HG03025 (cell line): ENCODE measurements around the gene CLBA1.

Experiments used
- ATAC-seq: cut with Tn5 transposase; IDR thresholded peaks from one replicate; pipeline ENCODE4 v1.9.1; 2021; ENCODE audit warnings: mild to moderate bottlenecking, moderate library complexity; ENCODE audit not compliant: unreplicated experiment, low FRiP score

CLBA1 gene

DNA sequence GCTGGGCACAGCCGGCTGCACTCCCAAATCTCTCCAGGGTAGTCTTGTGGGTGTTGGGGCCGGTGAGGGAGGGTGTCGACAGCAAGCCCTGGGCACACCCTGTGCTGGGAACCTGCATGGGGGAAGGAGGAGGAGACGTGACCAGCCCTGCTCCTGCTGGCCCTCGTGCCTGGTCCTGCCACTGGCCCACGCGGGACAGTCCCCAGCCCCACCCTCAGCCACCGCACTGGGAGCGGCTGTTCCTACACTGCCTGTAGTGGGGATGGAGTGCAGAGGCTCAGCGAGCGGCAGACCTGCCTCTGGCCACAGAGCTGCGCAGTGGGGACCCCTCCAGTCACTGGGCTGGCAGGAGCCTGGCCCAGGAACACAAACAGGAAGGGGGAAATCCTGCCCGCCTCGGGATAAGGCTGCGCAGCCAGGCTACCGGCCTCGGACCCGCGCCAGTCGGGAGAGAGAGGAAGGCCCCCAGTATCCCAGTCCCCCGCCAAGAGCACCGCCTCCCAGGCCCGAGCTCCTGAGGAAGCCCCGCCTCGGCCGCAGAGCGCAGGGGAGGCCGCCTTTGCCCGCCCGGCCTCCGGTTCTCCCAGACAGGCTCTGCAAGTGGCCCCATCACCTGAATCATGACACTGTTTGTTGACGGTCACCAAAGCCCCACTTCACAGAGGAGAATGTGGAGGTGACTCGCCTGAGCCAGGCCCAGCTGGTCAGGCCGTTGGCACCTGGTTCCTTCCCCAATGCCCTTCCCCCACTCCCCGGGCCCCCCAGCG, 18.0 kb upstream of the CLBA1 start:
- no peak for ATAC-seq

- ATAC-seq: no peak
Measured at GRCh38 chr14:104968153-104968527, 17.4 kb upstream of the CLBA1 start.

DNA sequence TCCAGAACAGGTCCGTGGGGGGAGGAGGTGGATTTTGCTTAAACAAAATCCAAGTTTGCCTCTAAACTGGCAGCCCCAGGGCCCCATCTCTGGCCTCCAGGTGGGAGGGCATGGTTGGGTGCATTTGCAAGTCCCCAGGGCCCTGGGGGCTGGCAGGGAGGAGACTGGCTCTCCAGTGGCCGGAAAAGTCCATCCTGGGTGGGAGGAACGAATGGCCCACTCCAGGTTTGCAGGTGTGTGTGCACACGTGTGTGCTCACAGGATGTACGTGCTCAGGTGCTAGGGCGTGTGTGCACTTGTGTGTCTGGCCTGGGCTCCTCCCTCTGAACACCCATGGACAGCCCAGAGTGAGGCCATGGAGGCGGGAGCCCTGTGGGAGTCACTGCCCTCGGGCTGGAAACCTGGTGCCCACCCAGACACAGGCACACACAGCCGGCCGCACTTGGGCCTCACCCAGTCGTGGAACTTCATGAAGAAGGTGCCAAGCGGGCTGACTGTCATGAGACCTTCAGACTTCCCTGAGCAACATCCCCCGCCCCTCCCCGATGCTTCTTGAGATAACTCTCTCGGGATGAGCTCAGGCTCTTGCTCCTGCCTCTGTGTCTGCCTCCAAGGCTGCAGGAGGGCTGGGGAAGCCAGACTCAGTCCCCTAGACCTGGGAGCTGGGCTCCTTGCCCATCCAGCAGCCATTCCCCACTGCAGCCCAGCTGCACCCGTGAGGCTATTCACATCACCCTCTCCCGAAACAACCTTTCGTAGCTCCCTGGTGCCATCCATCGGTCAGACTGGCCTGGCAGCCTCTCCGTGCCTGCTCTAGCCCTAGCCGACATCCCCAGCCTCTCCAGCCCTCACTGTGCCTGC, 16.8 kb upstream of the CLBA1 start:
- no peak for ATAC-seq

GRCh38 chr14:104969741-104970230, 15.8 kb upstream of the CLBA1 start:
- no peak for ATAC-seq

- ATAC-seq: no peak
Measured at GRCh38 chr14:104970231-104971068, 15.1 kb upstream of the CLBA1 start.

DNA sequence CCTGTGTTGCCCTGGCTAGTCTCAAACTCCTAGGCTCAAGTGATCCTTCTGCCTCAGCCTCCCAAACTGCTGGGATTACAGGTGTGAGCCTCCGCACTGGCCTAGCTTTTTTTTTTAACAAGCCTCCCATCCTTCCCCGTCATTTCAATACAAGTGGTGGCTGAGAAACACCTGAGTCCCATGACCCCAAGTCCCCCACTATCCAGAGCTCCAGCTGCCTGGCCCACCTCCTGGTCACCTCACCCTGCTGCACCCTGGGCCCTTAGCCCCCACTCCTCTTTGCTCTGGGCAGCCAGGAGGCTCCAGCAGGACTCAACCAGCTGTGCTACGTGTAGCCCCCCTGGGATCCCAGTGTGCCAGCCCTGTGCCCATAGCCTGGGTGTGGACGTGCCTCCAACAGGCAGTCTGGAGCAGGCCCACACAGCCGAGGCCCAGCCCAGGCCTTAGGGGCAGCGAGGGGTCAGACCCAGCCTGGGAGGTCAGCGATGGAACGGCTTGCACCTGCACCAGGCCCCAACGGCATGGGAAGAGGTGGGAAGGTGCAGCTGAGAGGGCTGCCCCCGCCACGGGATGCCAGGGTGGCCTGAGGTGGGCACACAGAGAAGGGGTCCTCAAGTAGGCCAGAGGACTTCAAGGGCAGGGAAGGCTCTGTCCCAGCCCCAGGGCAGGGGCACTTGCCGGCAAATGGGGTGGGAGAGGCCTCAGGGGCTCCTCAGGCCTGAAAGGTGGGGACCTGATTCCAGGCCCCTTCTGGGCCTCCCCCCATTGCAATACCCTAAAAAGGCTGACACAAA, 13.9 kb upstream of the CLBA1 start:
- ATAC-seq: no peak

GRCh38 chr14:104972301-104973134, 13.1 kb upstream of the CLBA1 start:
- no peak for ATAC-seq

- ATAC-seq: no peak
Measured at GRCh38 chr14:104973135-104973384, 12.5 kb upstream of the CLBA1 start.

DNA sequence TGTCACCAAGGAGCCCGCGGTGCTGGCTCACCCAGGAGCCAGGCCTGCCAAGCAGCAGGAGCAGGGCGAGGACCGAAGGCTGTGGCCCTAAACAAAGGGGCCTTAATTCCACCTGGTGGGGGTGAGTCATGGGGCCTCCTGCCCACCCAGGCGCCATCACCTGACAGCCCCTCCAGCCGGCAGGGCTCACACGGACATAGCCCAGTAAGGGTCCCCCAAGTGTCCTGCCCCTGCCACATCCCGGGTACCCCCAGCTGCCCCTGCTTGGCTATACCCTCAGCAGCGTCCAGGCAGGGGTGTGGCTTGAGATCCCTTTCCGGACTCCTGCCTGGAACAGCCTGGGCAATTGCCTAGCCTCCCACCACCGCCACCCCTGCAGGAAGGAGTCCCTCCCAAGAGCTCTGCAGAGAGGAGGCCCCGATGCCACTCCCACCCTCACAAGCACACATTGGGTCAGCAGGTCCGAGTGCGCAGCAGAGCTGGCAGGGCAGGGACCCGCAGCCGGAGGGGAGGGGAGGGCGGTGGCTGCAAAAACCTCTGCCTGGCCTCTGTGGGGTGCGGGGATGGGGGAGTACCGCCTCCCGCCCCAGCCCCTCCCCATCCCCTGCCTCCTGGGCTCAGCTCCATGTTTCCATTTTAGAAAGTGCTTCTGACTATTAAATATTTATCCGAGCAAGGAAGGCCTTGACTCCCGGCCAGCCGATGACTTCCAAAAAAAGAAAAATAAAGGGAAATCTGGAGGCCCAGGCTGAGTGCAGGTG, 12.0 kb upstream of the CLBA1 start:
- no peak for ATAC-seq

DNA sequence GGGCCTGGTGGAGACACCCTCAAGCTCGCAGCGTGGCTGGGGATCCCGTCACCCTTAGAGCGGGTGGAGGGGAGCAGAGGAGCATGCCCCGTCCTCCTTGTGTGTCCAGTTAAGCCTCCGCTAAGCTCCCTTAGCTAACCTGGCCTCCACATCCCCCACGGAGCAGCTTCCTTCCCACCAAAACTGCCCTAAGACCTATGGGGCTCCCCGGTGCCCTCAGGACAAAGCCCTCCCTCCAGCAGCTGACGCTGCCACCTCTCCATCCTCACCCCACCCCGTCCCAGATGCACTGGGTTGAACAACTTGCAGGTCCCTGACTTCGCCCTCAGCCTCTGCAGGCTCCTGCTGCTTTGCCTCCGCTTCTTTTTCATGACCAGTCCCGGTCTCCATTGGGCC, 11.4 kb upstream of the CLBA1 start:
- ATAC-seq: no peak

GRCh38 chr14:104974665-104975390, 10.8 kb upstream of the CLBA1 start:
- ATAC-seq: no peak

DNA sequence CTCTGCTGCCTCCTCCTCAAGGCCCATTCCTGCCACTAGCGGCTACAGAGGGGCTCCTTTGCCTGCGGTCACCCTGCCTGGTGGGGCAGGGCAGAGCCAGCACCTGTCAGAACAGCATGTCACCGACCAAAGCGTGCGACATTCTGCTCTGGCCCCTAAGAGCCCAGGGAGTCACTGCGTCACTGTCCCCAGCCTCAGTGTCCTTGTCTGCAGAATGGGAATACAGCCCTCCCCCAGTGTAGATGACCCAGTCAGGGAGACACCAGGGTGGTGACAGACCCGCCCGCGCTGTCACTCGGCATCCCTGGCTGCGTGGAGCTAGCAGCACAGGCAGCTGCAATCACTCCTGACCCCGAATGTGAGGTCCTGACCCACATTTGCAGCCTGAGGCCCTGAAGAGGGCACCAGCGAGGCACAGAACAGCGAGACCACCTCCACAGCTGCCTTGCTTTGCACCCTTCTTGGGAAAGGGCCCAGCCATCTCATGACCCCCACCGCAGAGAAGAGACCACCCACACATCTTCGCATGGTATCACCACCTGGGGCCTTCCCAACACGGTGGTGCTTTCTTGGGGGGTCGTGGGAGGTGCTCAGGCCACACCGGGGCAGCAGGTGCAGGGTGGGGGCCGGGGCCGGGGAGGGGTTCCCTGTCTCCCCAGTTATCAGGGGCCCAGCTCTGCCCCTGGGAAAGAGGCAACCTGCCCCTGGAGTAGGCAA, 9.9 kb upstream of the CLBA1 start:
- no peak for ATAC-seq

DNA sequence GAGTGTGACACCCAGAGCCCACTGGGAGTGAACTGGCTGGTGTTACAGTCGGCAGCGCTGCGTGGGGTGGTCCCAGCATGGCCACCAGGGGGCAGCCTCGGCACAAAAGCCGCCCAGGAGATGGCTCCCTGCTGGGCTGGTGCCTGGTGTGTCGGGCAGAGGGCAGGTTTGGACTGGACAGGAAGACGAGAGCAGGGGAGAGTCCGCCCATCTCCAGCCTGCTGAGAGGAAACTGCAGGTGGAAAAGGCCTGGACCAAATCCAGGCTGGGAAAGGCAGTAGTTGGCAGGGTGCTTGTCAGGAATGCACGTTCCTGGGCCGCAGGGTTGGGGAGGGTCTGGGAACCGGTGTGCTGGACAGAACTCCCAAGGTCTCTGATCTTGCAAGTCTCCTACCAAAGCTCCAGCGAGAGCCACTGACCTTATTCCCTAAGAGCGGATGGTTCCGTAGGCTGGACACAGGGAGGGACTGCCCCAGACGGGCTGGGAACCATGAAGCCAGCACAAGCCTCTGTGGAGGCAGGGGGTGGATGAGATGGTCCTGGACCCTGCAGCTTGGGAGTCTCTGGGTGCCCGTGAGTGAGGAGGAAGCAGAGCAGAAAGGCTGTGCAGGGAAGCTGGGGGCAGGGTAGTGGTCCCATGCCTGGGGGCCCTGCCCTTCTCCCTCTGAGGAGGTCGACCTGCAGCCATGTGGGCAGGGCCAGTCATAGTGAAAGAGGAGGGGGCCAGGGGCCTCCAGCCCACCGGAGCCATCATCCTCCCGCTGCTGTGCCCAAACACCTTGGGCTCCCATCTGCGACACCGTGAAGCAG, 9.2 kb upstream of the CLBA1 start:
- ATAC-seq: no peak

- ATAC-seq: no peak
Measured at GRCh38 chr14:104977008-104977680, 8.4 kb upstream of the CLBA1 start.

DNA sequence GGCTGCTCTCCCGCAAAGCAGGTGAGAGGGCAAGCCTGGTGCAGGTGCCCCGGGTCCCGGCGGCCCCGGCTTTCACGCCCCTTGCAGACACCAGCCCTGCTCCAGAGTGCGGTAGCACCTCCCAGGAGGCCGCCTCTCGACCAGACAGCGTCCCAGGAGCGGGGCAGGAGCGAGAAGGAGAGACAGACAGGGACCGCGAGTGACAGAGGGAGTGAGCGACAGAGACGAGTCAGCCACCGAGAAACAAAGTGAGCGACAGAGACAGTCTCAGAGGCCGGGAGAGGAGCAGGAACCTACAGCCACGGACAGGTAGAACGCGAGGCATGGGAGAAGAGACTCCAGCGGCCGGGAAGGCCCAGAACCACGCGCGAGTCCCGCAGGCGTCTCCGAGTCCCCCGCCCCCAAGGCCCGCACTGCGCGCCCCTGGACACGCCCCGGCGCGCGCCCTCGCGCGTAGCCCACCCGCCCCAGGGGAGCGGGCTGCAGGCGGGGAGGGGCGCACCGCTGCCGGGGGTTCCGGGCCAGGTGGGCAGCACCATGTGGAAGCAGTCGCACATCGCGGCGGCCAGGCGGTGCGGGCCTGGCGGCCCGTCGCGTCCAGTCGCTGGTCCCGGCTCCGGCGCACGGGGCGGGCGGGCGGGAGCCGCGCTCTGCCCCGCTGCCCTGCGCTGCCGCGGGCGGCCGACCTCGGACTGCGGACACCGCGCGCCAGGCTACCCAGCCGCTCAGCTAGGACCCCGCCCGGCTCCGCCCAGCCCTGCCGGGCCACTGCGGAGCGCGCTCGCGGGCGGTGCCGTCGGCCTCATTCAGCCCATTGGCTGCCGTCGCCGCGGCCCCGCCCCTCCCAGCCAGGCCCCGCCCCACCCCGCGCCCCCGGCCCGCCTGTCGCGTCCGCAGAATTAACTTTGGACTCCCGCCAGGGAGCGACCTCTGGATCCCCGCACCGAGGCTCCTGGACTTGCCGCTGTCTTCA, 7.6 kb upstream of the CLBA1 start, which contains the start of gene AHNAK2:
Gene AHNAK2, minus strand, starts transcription at position 694 of the 973 bp plus-strand sequence. Its CDS starts 137 bp downstream, at position 557.
- no peak for ATAC-seq
